Effector CD8-positive, alpha-beta T cell (primary cell): Measurements from ENCODE around the gene AIRE.
"Not testable (repeated sequence)": the region's sequence is repeated elsewhere in the genome, so short reads cannot be mapped to it uniquely, and the experiment has no call there.

Experiments used
- DNase-seq: peaks from one replicate; lab custom pipeline; 2025; lab: John Stamatoyannopoulos, UW

AIRE gene

GRCh38 chr21:44291936-44292811, 6.5 kb downstream of the AIRE start:
- DNase-seq, result no peak

GRCh38 chr21:44292812-44293195, 7.1 kb downstream of the AIRE start:
- no peak for DNase-seq

- DNase-seq, result no peak
Observed at GRCh38 chr21:44293551-44294231, 8.0 kb downstream of the AIRE start.

- no peak for DNase-seq
Observed at GRCh38 chr21:44294391-44295162, 8.9 kb downstream of the AIRE start.

GRCh38 chr21:44295163-44295573, 9.5 kb downstream of the AIRE start:
- no peak for DNase-seq

GRCh38 chr21:44295646-44296045, 10.0 kb downstream of the AIRE start:
- no peak for DNase-seq

GRCh38 chr21:44296103-44296519, 10.4 kb downstream of the AIRE start:
- DNase-seq, result no peak

- no peak for DNase-seq
Observed at GRCh38 chr21:44296916-44297315, 11.2 kb downstream of the AIRE start.

GRCh38 chr21:44297525-44298290, 12.0 kb downstream of the AIRE start:
- peak; percentile 47 for DNase-seq

GRCh38 chr21:44298301-44298700, 12.6 kb downstream of the AIRE start:
- DNase-seq, result no peak

GRCh38 chr21:44299085-44299457, 13.4 kb downstream of the AIRE start:
- DNase-seq, result no peak

- peak; percentile 31 for DNase-seq
Observed at GRCh38 chr21:44299458-44300261, 14.0 kb downstream of the AIRE start, which contains the start of gene PFKL. Gene PFKL, plus strand, starts transcription at chr21:44300053. Its CDS starts 53 bp downstream, at chr21:44300106.

- DNase-seq, result peak; percentile 36
Observed at GRCh38 chr21:44300262-44300959, 14.7 kb downstream of the AIRE start.

- no peak for DNase-seq
Observed at GRCh38 chr21:44301141-44301540, 15.5 kb downstream of the AIRE start.

- no peak for DNase-seq
Observed at GRCh38 chr21:44301961-44302406, 16.3 kb downstream of the AIRE start.

- DNase-seq, result not testable (repeated sequence)
Observed at GRCh38 chr21:44302573-44303401, 17.1 kb downstream of the AIRE start.

GRCh38 chr21:44303490-44303981, 17.9 kb downstream of the AIRE start:
- no peak for DNase-seq

- DNase-seq, result no peak
Observed at GRCh38 chr21:44304011-44304616, 18.4 kb downstream of the AIRE start.
